ENCODE measurements around the gene RPLP2. TPM values are rescaled to one million over a fixed set of nuclear protein-coding genes. Genes with fewer than 3 reads are reported as not detected.

Gene RPLP2
- polyA plus RNA-seq (ENCODE audit: insufficient read length in 3 of 3): 100 to 1,000 TPM; 827 to 976 (median 885) TPM

DNA sequence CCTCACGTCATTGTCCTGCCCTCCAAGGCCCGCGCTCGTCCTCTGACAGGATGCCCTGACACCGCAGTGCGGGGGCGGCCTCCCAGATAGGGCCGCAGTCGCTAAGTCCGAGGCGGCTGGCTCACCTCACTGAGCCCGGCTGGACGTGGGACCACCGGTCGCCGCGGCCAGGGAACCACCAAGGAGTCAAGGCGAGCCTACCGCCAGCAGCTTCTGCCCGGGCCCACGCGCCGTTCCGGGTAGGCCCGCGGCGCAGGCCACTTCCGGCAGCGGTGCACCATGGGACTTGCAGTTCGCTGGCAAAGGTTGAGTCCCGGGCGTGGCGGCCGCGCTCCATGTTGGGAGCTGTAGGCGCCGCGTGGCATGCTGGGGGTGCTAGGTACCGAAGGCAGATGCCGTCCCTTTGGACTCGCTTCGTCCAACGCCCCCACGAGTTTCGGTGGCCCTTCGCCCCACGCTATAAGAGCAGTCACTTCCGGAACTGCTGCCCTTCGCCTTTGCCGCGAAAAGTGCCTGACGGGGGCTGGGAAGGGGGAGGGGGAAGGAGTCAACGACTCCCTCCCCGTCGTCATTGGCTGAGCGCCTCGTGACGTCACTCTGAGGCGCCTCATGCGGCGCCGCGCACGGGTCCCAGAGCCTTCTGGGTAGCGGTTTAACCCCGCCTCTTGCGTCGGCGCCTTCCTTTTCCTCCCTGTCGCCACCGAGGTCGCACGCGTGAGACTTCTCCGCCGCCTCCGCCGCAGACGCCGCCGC, at the start of gene RPLP2:
Gene RPLP2 (plus strand): TSS at position 681 of the 753 bp plus-strand sequence. CDS start 268 bp downstream, outside the sequence.
- peak; percentile 94 to 98 (median 96) for DNase-seq (ENCODE audit: low read depth in 3 of 3, low spot score in 2 of 3)

- no peak for DNase-seq (ENCODE audit: low read depth in 3 of 3, low spot score in 2 of 3)
These were observed 49.5 kb upstream of the RPLP2 start for GRCh38 chr11:760236-760635.

GRCh38 chr11:761526-762108, 48.1 kb upstream of the RPLP2 start:
- no peak for DNase-seq (ENCODE audit: low read depth in 3 of 3, low spot score in 2 of 3)

DNA sequence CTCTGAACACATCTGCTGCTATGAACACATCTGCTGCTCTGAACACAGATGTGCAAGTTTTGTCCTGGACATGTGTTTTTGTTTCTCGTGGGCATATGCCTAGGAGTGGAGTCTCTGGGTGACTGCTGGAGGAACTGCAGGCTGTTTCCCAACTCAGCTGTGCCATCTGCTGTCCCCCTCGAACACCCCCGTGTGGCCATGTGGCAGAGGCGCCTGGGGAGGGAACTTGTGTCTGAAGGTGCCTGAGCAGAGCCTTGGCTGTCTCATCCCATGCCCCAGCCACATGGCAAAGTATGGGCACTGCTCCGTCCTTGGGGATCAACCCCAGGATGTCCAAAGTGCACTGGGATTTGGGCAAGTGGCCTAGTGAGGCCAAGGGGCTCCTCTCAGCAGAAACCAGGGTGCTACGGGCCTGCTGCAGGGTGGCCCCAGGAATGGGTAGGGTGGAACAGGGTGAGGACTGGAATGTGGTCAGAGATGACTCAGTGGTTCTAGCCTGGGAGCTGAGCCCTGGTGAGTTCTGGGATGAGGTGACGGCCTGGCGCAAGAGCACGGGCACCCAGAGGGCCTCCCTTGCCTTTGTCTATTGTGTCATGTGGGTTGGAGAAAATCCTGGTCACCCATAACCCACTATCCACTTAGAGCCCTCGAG, 47.2 kb upstream of the RPLP2 start:
- DNase-seq (ENCODE audit: low read depth in 3 of 3, low spot score in 2 of 3): no peak

DNA sequence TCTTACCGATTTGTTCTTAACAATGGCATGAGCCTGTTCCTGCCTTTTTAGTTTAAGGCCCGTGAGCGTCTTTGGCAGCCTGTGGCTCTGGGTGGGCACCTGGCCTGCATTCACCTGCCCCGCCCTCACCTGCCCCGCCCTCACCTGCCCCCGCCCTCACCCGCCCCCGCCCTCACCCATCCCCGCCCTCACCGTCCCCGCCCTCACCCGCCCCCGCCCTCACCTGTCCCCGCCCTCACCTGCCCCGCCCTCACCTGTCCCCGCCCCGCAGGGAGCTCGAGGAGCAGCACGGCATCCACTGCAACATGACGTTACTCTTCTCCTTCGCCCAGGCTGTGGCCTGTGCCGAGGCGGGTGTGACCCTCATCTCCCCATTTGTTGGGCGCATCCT, 46.7 kb upstream of the RPLP2 start:
- no peak for DNase-seq (ENCODE audit: low read depth in 3 of 3, low spot score in 2 of 3)

GRCh38 chr11:763549-764321, 46.0 kb upstream of the RPLP2 start:
- DNase-seq (ENCODE audit: low read depth in 3 of 3, low spot score in 2 of 3): no peak

GRCh38 chr11:764322-765024, 45.3 kb upstream of the RPLP2 start:
- no peak for DNase-seq (ENCODE audit: low read depth in 3 of 3, low spot score in 2 of 3)

DNA sequence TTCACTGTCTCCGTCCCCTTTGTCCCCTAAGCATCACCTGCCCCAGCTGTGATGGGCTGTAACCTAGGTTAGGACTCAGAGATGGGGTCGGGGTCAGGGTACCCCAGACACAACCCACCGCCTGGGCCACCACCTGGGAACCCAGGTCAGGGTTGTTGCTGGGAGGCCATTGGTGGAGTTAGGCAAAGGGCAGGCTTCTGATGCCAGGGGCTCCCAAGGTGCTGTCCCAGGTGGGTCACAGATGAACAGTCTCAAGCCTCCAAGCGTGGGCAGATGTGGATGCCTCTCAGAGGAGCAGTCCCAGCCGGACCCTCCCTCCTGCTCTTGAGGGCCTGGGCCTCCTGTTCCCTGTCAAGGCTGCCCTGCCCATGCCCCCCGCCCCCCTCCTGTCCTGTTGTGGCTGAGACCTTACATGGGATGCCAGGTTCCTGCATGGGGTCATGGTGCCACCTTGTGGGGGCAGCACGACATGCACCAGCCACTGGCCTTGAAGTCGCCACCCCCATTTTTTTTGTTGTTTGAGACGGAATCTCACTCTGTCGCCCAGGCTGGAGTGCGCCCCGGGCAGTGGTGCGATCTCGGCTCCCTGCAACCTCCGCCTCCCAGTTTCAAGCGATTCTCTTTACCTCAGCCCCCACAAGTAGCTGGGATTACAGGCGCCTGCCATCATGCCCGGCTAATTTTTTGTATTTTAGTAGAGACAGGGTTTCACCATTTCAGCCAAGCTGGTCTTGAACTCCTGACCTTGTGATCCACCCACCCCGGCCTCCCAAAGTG, 44.6 kb upstream of the RPLP2 start:
- no peak for DNase-seq (ENCODE audit: low read depth in 3 of 3, low spot score in 2 of 3)

- DNase-seq (ENCODE audit: low read depth in 3 of 3, low spot score in 2 of 3): no peak
These were observed 44.0 kb upstream of the RPLP2 start for GRCh38 chr11:765802-766091.

DNA sequence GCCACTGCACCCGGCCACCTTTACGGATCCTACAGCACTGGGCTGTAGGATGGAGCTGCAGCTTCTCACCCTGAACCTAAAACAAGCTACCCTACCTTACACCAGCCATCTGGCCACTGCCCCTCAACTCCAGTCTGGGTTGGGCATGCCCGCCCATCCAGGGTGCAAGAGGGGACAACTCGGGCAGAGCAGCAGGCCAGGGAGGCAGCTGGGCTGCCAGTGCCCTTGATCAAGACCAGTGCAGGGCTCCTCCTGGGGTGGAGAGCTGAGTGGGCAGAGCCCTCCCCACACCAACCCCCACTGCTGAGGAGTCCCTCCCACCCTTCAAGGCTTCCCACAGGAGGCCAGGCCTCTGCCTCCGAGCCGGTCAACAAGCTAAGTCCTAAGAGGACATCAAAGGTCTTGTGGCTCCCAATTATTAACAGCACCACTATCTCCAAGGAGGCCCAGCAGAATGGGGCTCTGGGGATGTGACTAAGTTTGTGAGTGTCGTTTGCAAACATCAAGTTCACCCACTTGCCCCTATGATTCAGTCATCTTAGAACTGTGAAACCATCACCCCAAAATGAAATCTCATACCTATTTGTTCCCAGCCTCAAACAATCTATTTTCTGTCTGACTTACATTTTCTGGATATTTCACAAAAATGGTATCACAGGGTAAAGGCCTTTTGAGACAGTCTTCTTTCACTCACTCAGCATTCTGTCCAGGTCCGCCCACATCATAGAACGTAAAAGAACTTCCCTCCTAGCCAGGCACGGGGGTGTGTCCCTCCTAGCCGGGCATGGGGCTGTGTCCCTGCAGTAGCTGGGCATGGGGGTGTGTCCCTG, 43.4 kb upstream of the RPLP2 start:
- no peak for DNase-seq (ENCODE audit: low read depth in 3 of 3, low spot score in 2 of 3)

- DNase-seq (ENCODE audit: low read depth in 3 of 3, low spot score in 2 of 3): no peak
These were observed 42.9 kb upstream of the RPLP2 start for GRCh38 chr11:766936-767210.

DNA sequence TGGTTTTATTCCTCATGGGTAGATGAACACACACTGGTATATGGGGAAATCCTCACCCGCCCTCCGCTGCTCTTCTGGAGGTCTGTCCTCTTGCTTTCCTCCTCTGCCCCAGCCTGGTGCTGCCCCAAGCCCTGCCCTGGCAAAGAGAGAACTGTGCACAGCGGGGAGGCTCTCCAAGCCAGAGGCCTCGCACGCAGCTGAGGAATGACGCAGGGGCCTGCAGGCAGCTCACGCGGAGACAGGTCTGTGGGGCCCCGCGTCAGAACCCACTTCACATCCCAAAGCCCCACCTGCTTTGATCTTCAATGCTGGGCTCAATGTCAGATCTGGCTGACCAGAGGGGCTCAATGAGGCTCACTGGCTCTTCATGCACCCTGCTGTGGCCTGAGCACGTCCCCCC, 42.5 kb upstream of the RPLP2 start:
- no peak for DNase-seq (ENCODE audit: low read depth in 3 of 3, low spot score in 2 of 3)

DNA sequence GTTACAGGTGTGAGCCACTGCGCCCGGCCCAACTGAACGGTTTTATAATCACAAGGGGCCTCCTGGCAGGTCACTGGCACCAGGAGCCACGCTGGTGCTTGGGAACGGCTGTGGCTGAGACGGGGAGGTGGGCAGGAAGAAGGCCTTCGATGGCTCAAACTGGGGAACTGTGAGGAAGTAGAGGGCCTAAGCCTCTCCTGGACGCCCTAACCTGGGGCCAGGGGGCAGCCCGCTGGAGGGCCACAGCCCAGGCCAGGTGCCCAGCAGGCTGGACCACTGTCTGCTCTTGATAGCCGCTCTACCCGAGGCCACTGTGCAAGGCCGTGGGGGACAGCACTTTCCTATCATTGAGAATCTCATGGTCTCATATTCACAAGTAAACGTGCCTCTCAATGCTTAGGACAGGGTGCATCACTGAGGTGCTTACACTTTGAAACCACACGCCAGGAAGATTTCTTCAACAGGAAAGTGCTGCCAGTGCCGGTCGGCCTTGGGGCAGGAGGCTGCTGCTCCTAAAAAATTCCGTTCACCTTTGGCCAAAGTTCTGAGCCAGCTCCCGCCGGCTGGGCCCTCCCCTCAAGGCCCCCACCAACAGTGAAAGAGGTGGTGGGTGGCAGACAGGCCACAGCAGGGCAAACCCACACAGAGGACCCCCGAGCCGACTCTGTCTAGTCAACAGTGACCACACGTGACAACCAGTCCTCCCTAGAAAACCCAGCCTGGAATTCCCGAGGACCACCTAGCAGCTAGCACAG, 39.7 kb upstream of the RPLP2 start:
- DNase-seq (ENCODE audit: low read depth in 3 of 3, low spot score in 2 of 3): no peak

GRCh38 chr11:770642-771616, 38.8 kb upstream of the RPLP2 start:
- DNase-seq (ENCODE audit: low read depth in 3 of 3, low spot score in 2 of 3): no peak

GRCh38 chr11:771617-772204, 38.1 kb upstream of the RPLP2 start:
- DNase-seq (ENCODE audit: low read depth in 3 of 3, low spot score in 2 of 3): no peak

DNA sequence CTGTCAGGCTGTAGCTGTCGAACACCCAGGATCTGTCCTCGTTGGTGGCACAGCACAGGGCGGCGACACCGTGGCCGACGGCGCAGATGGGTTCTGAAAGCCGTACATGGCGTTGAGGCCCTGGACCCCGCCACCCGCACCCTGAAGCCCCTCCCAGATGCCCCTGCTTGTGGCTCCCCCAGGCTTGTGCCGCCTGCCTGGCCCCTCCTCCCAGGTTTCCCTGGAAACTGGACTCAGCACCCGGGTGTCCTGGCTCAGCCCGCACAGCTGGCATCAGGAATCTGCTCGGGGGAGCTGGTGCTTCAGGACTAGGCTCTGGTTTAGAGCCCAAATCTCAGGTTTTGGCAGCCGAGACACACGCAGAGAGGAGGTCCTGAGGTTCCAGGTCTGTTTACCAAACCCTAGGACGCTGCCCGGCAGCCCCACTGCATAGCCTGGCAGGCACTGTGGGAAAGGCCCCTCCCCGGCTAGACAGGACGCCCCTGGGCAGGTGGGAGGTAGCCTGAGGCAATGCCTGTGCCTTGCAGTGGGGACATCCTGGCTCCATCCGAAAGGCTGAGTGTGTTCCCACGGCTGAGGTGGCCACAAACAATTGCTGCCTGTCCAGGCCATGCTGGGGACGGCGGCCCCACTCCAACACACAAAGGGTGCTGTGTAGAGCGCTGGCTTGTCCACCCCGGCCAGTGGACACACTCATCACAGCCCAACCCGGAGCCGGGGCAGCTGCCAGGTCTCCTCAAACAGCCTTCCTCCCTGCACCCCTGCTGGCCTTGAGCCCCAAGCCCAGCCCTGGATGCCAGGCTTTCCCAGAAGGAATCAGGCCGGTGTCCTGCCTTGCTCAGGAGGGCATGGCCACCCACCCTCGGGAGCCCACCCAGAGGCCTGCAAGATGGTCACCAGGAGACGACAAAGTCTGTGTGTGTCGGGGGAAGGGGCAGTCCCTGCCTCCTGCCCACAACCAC, 37.1 kb upstream of the RPLP2 start:
- DNase-seq (ENCODE audit: low read depth in 3 of 3, low spot score in 2 of 3): no peak

Data from right renal cortex interstitium (tissue), 3 donors.